Left cardiac atrium (tissue), 4 donors: Measurements from ENCODE around the gene RNASE13. TPM values are rescaled to one million over a fixed set of nuclear protein-coding genes. Genes with fewer than 3 reads are reported as not detected.

Experiments
- ATAC-seq, 2 donors: fragments of 200-7000 bp; cut with Tn5 transposase; one replicate each; pipeline ENCODE4 v1.9.1; 2020; ENCODE audit warnings: mild to moderate bottlenecking in 2 of 2, moderate library complexity in 2 of 2
- DNase-seq: peaks from one replicate; pipeline ENCODE4 v3.0.0-alpha.2; 2020
- intact Hi-C, 2 donors: fragments of 100-400 bp; cut with DNase I; formaldehyde crosslinking; loops; one replicate each; pipeline versions ENCODE4 v1.14.1 to v1.15.1; 2022 to 2023
- total RNA-seq, 2 donors: library from RNA; stranded (reverse); fragmentation: NEBNext Ultra II Directional; extraction: Animal tissue kit (Norgen Biotek cat#: 25700); gene quantifications; one replicate each; pipeline ENCODE4 v1.2.1, GENCODE V29; 2021
- donor health status: DM: no; HTN: yes; CAD: no.
- donor health status: DM: no; HTN: yes; CAD: no; lungs with severe emphysema.
- donor health status: DM: yes; HTN: yes; CAD: no.
- donor health status: Dilated cardiomyopathy.

RNASE13 gene
- total RNA-seq, 2 donors from 2014 or later = not detected

DNA sequence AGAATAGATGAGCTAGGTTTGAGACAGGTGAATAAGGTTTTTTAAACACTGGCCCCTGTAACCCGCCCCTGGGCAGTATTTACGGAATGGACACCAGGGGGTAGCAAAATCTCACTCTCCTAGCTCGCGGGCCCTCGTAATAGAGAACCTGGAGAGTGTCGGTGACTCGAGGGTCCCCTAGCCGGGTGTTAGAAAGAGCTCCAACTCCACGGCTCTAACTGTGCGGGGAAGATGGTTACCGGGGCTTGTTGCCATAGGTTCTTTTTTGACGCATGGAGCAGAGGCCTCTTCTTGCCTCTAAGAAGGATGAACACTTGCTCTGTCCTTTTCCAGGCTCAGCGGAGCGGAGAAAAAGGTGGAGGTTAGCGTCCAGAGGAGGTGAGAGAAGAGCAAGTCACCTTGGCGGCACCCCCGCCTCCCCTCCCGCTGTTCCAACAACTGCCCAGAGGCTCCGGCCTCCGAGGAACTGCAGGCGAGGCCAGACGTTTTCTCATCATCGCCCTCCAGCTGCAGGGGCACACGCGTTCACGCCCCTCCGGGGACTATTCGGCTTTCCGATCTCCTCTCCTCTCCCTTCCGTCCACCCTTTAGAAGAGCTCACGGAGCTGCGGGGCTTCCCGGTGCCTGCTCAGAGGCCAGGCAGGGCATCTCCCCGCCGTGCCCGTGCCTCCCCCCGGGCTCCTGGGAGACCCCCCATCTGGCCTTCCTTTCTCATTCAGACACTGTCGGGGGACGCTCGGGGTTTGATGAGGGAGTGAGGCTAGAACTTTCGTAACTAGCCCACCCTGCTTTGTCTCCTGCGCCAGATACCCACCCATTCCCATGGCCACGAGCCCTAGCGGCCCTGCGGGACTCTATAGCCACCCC lies 34.1 kb upstream of the RNASE13 start:
- ATAC-seq (peak; percentile 16 to 25), DNase-seq (peak; percentile 61)
- intact Hi-C loops = loop anchor here (2.0 to 5.0 kb wide), 2 partner anchors 36 to 39 kb away; no protein-coding TSS in a partner anchor

DNA sequence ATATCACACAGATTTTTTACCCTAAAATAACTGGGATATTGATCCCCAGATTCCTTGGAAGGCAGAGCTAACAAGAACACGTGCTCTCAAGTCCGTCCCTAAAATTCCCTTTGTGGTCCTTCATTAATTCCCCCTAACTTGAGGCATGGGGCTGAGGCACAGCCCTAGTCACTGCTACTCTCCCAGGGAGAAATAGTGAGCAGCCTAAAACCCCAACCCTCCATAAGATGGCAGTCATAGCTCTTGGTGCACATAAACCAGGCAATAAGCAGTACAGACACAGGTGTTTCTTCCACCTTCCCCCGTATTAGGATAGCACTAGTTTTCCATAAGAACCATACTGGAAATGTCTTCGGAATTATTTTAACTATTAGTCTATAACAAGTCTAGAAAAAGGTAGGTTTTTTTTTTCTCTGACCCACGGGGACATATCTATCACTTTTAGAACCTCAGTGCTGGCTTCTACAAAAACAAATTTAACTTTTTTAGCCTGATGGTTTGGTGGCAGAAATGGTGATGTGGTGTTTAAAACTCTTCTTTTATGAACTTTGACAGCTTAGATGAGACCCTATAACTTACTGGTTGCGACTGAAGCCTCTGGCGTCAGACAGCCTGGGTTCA lies 32.4 kb upstream of the RNASE13 start:
- intact Hi-C loops = loop anchor here in 1 of 2 donors (5.0 kb wide), 1 partner anchor 40 kb away; no protein-coding TSS in a partner anchor
- DNase-seq = no peak
- no peak for ATAC-seq

DNA sequence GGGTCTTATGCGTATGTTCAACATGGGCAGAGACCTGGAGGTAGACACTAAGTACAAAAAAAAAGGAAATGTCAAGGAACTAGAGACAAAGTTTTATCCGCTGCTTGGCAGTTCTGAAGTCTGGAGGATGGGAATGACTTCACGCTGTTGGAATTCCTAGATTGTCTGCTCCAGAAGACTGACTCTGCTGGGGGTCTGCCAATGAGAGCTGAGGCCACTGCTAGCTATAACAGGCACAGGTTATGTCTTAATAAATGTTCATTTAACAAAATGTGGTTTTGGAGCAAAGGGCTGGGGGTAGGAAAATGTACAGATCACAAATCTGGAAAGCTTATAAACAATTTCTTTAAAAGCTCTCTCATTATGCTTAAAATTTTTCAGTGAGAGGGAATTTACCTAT lies 28.9 kb upstream of the RNASE13 start:
- peak; percentile 75 to 78 for ATAC-seq
- intact Hi-C loops = no loop called here
- DNase-seq = no peak

DNA sequence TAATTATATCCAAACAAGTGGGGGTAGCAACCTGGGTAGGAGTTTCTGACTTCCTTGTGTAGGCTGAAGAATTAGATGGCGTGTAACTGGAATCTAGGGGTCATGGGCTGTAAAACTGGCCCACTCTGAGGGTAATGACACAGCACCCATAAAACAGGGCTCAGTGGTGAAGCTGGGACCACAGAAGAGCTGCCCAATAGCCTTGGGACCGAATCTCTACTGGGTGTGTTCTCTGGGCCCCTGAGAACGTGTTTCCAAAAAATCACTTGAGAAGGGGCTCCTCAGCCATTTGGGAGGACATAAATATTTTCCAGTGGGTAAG lies 26.7 kb upstream of the RNASE13 start:
- no peak for DNase-seq
- intact Hi-C loops = no loop called here
- ATAC-seq = no peak

DNA sequence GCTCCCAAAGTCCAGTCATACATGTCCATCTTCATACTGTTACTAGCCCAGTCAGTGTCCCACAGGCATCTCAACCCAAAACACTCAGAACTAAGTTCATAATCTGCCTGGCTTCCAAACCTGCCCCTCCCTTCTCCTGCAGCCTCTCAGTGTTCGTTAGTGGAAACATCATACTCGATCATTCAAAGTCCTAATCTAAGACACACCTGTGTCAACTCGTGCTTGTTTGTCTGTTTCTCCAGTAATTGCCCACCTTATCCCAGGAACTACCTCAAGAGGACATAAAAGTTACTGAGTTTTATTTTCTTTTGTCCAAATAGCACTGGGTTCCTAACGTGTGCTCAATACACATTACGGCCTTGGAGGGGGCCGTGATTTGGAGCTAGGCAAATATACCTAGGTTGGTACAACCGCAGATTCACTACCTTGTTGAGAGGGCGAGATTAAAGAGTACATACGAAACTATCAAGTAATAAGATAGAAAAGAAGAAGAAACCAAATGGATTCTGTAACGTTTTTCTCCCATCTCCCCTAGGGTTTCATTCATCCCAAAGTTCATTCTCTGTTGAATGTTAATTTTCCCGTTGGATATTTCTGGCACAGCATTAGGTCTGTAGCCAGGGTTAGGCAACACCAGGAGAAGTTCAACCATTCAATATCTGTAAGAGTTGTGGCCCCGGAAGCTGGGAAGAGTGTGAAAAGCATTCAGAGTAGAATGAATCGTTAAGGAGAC lies 26.2 kb upstream of the RNASE13 start:
- DNase-seq (no peak), ATAC-seq (peak in 1 of 2 donors; percentile 48)
- intact Hi-C loops = no loop called here

DNA sequence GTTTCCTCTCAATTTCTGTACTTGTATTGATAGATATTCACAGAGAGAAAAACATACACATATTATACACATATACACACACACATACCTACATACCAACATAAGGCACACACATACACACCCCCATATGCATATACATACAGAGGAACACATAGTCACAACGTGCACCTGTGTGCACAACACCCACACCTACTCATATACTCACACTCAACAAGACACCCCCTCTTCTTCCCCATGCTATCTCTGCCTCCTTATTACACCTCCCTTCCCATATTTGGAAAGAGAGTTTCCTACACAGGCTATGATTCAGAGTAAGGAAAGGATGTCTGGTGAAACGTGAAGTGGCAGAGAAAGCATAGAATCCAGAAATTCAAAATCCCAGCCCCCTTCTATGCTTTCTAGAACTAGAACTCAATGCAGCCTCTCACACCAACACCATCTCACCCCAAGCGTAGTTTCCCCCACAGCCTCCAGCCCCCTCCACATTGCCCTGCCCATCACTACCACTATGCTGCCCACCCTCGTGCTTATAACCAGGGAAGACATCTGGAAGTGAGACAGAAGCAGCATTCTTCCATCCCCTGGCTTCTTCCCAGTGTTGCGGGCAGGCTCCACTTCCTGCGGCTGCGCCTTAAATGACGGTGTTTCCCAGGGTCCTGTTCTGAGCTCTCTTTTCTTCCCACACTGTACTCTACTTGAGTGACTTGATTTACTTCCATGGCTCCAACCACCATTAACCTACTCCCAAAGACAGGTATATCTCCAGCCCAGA lies 25.4 kb upstream of the RNASE13 start:
- ATAC-seq (no peak), DNase-seq (no peak)
- intact Hi-C loops = no loop called here

DNA sequence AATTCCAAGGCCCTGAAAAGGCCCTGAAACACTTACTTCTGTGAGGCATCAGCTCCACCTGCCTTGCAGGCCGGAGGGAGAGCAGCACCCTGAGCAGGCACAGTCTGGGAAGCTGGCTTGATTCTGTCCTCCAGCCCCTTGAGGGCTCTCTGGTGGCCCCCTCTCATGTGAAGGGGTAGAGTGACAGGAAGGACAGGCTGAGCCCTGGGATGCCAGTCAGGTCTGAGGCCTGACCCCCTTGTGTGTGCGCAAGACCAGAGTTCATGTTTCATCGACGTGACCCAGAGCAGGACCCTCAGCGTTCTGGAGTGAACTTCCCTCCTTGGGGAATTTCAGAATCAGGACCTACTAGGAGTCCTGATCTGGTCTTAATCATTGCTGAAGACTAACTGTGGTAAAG lies 24.3 kb upstream of the RNASE13 start:
- ATAC-seq = no peak
- intact Hi-C loops = no loop called here
- DNase-seq = no peak

DNA sequence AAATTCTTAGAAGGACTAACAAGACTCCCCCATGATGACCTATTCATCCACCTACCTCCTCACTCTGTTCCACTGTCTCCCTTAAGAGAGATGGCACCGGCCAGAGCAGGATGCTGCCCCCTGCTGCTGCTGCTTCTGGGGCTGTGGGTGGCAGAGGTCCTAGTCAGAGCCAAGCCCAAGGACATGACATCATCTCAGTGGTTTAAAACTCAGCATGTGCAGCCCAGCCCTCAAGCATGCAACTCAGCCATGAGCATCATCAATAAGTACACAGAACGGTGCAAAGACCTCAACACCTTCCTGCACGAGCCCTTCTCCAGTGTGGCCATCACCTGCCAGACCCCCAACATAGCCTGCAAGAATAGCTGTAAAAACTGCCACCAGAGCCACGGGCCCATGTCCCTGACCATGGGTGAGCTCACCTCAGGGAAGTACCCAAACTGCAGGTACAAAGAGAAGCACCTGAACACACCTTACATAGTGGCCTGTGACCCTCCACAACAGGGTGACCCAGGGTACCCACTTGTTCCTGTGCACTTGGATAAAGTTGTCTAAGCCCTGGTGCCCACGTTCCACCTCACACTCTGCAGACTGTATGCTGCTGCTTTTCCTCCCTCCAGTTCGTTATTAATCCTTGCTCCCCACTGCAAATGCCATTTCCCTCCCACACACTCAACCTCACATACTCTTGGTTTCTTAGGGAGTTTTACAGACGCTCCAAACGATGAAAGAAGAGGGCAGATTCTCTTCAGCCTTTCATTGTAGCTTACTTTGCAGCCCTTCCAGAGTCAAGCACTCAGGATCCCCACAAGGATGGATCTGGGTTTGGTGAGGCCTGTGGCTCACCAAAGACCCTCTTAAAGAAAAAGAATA lies 23.4 kb upstream of the RNASE13 start, which contains the start of gene RNASE8:
Gene RNASE8, plus strand, starts transcription at position 20 of the 873 bp plus-strand sequence. Its CDS starts 71 bp downstream, at position 91.
- intact Hi-C loops = no loop called here
- ATAC-seq (peak in 1 of 2 donors; percentile 51), DNase-seq (no peak)

DNA sequence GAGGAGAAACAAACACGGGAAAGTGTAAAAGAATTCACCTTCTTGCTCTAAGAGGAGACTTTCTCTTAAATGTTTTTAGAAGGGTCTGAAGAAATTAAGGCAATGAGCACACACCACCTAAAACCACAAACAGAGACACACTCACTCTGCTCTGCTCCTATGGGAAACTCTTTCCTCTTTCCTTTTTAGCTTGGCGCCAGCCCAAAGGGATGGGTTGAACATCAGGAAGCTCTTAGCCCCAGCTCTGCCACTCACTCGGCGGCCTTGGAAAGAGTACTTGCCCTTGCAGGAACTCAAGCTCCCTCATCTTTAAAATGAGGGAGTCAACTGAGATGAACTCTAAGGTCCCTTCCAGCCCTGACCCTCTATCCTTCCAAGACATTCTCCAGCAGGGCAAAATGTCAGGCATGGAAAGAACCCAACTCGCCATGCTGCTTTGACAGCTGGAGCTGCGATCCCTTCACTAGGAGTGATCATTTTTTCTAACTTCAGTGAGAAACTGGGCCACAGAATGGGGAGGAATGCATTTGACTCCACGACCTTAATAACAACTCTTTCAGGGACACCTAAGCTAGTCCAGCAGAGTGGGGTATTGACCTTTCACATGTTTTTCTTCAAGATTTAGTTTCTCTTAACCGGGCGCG lies 22.0 kb upstream of the RNASE13 start:
- intact Hi-C loops = no loop called here
- no peak for ATAC-seq
- DNase-seq = no peak

DNA sequence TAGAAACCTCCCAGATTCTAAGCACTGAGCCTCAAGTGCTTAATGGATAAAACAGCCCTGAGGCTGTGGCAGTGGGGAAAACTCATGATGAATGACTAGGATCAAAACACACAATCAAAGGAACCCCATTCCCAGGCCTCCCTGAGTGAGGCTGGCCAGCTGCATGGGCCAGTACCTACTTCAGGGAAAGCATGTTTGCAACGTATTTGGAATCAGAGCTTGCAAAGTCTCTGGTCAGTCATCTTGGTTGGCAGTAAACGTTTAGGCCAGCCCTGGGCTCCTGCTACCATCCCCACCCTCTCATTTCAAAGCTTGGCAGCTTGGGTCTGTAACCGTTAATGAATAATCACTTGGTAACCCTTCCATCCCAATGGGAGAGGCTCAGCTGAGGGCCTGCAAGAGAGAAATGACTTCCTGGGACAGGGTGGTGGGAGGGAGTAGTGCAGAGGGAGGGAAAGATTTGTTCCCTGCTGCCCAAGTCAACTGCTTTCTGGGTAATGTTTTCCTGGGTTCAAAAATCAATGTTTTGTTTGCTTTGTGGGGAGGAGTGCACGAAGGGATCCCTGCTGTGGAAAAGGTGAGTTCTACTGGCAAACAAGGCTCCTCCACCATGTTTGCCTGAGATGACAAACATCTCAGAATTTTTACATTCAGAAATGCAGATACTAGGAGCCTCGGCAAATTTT lies 21.0 kb upstream of the RNASE13 start:
- ATAC-seq (no peak), DNase-seq (no peak)
- intact Hi-C loops = no loop called here

DNA sequence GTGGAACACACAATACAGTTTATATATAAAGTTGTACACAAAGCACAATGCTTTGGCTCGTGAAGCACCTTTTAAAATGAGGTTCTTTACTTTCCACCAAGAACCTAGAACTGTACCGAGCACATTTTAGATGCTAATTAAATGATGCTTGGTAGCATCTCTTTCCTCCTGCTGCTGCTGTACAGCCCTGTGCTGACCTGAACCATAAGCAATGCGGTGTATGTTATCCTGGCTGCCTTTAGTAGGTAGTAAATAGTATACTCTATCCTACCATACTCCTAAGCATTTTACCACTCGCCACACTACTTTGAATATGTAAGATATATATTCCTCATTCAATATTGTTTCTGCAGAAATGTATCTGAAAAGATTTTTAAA lies 20.1 kb upstream of the RNASE13 start:
- no peak for DNase-seq
- ATAC-seq = no peak
- intact Hi-C loops = no loop called here

DNA sequence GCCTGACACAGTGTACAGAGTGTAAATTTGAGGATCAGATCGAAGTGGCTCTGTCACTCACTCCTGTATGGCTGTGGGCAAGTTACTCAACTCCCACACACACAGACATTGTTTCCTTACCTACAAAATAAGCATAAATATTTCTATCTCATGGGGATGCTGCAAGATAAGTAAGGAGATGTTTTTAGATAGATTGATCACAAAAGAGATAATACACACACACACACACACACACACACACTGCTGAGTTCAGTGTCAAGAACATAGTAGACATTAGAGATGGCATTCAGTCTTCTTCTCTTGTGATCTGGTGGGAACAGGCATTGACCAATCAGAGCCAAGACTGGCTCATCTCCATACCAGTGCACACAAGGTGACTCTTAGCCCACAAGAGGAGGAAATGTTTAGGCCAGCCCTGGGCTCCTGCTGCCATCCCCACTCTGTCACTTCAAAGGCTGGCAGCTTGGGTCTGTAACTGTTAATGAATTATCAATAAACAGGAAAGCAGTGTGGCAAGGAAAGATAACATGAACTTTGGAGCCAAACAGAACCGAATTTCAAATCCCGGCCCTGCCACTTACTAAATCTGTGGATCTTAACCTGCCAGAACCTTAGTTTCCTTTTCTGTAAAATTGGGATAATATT lies 19.6 kb upstream of the RNASE13 start:
- intact Hi-C loops = no loop called here
- DNase-seq = no peak
- no peak for ATAC-seq

DNA sequence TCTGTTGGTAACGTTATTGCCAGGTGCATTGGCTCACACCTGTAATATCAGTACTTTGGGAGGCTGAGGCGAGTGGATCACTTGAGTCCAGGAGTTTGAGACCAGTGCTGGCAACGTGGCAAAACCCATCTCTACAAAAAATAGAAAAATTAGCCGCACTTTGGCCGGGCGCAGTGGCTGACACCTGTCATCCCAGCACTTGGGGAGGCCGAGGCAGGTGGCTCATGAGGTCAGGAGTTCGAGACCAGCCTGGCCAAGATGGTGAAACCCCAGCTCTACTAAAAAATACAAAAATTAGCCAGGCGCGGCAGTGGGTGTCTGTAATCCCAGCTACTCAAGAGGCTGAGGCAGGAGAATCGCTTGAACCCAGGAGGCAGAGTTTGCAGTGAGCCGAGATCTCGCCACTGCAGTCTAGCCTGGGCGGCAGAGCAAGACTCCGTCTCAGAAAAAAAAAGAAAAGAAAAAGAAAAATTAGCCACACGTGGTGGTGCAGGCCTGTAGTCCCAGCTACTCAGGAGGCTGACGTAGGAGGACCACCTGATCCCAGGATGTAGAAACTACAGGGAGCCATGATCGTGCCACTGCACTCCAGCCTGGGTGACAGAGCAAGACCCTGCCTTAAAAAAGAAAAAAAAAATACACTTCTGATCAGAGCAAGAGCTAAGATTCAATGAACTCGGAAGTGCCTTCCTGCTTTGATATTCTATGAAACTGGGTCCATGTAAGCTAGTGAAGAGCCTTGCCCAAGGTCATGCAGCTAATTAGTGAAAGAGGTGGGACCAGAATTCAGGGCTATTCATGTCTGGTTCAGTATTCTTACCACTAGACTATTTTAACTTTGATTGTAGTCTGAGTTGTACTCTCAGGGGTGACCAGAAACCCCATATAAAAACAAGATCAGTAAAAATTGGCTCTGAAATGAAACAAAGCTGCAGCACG lies 18.8 kb upstream of the RNASE13 start:
- ATAC-seq (no peak), DNase-seq (no peak)
- intact Hi-C loops = no loop called here

DNA sequence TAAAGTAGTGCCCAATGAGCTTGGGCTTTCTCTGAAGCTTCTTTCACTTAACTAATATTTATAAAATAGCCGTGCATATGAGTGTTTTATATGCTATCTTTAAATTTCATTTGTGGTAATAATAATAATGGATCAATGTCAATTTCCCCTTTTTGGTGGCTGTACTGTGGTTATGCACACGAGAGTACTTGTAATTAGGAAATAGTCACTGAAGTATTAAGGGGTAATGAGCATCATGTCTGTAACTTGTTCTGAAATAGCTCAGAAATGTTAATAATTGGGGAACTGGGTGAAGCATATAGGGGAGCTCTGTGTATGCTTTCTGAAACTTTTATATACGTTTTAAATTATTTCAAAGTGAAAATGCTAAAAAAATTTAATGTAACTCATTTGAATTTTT lies 16.0 kb upstream of the RNASE13 start:
- no peak for ATAC-seq
- intact Hi-C loops = no loop called here
- no peak for DNase-seq

DNA sequence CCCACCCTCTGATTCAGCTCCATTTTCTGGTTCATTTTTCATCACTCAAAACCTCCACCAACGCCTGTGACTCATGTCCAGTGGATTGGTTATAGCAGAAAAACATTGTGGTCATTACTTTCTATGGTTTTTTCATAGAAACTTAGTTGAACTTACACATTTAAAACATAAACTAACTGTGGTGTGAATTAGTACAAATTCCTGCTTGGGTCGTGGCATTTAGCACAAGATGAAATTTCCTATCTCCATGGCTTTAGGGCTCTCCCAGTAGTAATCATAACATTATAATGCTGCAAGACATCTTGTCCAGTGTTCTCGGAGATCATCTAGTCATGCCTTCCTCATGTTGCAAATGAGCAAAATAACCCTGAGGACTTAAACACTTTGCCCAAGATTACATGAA lies 14.7 kb upstream of the RNASE13 start:
- DNase-seq (no peak), ATAC-seq (no peak)
- intact Hi-C loops = loop anchor here in 1 of 2 donors (10.0 kb wide), 1 partner anchor 354 kb away; no protein-coding TSS in a partner anchor

DNA sequence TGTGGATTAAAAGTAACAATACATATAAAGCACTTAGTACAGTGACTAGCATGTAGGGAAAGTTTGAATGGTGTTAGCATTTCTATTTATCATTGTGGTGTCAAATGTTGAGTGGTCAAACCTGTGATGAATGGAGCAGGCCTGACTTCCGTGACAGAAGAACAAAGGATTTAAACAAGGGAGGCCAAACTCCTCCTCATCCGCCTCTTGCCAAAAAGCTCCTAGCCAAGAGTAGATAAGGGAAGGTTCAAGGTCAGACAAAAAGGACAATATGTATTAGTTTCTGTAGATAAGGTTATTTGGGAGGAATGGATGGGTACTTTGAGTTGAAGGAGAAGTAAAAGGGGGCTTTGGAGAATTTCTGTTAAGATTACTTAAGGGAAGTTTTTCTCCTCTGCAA lies 14.0 kb upstream of the RNASE13 start:
- intact Hi-C loops = loop anchor here in 1 of 2 donors (10.0 kb wide), 1 partner anchor 354 kb away; no protein-coding TSS in a partner anchor
- DNase-seq = no peak

More for the DNA sequence above, 14.0 kb upstream of the RNASE13 start:
- ATAC-seq = peak in 1 of 2 donors; percentile 28
